NCI-H146 (cell line): Measurements from ENCODE around the gene SKOR1.

ENCODE experiments used
- DNase-seq: peaks from one replicate; lab custom pipeline; 2025; lab: John Stamatoyannopoulos, UW

Gene SKOR1, protein sequence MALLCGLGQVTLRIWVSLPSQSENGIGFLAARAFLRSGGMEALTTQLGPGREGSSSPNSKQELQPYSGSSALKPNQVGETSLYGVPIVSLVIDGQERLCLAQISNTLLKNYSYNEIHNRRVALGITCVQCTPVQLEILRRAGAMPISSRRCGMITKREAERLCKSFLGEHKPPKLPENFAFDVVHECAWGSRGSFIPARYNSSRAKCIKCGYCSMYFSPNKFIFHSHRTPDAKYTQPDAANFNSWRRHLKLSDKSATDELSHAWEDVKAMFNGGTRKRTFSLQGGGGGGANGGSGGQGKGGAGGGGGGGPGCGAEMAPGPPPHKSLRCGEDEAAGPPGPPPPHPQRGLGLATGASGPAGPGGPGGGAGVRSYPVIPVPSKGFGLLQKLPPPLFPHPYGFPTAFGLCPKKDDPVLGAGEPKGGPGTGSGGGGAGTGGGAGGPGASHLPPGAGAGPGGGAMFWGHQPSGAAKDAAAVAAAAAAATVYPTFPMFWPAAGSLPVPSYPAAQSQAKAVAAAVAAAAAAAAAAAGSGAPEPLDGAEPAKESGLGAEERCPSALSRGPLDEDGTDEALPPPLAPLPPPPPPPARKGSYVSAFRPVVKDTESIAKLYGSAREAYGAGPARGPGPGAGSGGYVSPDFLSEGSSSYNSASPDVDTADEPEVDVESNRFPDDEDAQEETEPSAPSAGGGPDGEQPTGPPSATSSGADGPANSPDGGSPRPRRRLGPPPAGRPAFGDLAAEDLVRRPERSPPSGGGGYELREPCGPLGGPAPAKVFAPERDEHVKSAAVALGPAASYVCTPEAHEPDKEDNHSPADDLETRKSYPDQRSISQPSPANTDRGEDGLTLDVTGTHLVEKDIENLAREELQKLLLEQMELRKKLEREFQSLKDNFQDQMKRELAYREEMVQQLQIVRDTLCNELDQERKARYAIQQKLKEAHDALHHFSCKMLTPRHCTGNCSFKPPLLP

DNA sequence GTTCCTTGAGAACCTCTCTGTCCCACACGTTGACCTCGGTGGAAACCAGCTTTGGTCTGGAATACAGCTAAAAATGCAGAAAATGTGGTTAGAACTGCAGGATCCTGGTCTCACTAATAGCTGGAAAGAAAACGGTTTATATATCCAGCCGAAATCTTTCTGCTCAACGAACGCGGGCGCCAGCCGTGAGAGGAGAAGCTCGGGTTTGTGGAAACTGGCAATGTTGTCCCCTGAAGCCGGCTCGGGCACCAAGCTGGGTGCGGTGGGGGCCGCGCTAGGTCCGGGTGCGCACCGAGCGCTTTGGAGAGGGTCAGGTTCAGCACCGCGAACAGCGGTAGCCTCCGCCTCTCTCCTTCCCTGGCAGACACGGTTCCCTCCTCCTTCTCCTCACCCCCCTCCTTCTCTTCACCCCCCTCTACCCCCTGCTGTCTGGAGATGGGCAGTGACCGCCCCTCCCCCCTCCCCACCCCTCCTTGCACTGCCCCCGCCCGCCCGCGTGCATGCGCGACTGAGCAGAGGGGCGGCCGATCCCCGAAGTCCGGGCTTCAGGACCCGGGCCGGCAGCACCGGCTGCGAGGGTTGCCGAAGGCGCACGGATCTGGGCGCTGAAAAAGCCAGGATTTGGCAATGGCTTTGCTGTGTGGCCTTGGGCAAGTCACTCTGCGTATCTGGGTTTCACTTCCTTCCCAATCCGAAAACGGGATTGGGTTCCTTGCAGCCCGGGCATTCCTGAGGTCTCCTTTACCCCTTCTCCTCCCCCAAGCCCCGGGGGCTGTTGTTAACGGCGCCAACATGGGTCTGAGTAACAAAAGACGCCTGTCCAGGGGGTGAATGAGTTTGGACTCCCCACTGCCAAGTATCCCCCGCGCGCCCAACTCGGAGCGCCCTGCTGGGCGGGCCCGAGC lies at the start of gene SKOR1:
Gene SKOR1, plus strand, starts transcription at position 534 of the 905 bp plus-strand sequence. Its CDS starts 94 bp downstream, at position 628.
- DNase-seq, result no peak

DNA sequence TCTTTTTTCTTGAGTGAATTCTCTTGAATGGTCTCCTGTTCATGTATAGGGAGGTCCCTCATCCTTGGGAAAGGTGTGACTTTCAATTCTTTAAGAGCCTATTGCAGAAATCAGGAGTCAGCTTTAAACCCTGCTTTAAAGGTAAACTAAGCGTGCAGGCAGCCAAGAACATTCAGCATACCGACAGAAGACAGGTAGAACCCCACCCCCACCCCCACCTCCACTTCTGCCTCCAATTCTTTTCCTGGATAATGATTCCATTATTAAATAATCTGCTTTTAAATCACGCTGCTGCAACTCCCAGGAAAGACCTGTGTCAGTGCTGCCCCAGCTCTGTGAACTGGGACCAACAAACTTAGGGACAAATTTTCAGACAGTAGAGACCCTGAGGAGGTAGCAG lies 49.3 kb upstream of the SKOR1 start:
- no peak for DNase-seq

DNA sequence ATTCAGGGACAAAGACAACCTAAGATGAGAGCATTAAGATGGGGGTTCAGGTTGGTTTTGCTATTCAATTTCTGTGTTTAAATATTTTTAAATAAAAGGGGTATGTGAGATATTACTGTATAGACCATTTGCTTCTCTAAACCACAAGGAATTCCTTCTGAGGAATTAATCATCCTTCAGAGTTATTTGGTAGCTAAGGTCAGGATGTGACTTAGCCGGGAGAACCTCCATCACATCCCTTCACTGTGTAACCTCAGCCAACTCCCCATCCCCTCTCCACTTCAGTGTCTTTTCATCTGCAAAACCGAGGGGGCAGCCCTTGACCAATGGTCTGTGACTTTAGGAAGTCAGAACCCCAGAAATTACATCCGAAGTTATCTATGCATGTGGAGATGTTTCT lies 48.7 kb upstream of the SKOR1 start:
- DNase-seq, result no peak

DNA sequence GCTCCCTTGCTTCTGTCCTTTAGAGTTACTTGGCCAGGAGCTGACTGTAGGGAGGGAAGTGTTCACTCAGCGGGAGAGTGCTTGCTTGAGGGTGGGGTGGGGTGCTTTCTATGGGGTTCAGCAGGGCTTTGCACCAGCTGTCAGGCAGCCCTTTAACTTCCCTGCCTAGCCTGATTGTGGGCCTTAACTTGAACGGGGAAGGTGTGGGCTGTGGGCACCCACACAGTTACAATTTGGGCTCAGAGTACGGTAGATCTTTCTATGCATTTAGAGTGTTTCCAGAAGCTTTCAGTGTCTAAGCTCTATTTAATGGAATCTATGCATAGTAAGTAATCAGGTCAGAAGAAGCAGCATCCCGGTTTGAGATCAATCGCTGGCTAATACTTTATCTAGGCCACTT lies 48.2 kb upstream of the SKOR1 start:
- no peak for DNase-seq

DNA sequence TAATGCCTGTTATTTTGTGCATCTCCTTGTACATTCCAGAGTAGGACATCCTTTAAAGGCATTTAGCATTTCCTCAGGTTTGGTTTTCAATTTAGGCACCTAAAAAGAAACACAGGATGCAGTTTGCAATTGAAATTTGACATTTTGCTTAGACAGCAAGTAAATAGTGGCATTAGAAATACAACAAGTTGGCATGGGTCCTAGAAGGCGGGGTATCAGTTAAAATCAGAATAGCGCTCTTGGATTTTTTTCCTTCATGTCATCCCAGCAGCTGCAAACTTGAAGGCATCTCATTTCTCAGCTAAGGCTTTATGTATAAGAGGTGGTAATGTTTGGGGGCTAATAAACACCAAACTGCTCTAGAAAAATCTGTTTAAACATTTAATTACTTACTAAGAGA lies 47.5 kb upstream of the SKOR1 start:
- DNase-seq, result no peak

DNA sequence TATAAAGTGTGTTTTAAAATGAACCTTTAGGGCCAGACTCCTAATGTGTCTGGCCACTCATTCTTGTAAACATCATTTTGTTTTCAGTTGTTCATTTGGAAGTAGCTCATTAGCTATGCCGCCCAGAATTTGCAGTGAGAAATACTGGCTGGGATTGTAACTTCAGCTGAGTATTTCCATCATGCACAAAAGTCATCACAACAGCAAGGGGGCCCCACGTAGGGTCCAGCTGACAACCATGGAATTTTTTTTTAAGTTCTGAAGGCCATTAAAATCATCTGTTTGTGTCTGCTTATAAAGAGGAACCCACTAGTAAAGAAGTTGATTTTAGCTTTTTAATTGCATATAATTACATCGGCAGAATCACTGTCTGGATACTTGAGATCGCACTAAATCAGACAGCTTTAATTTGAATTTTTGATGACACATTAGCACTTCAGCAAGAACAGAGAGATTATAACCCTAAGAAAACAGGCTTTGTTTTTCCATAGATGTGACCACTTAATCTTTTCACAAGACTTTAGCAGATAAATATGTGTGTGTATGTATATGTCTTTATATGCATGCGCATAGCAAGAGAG lies 46.3 kb upstream of the SKOR1 start:
- no peak for DNase-seq

DNA sequence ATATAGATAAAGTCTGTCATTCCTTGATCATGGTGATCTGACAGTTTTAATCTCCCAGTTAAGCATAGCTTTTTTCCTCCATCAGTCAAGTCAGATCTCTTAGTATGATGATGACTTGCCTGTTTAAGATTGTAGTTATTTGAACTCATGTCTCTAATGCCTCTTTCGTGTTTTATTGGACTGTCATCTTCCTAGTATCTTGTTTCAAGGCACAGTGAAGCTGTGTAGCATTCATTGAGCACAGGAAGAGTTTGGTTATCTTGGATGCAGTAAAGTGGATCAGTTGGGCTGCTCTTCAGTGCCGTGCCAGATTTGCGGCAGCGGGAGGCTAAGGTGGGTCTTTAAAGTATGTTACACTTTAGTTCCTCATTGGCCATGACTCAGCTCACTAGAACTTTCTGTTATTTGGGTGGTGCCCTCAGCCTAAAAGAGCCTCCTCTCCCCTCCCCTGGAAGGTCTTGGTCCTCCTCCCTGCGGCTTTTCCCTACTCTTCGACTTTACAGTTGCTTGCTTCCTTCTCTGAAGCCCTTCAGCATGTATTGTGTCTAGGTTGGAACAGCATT lies 45.7 kb upstream of the SKOR1 start:
- DNase-seq, result no peak

DNA sequence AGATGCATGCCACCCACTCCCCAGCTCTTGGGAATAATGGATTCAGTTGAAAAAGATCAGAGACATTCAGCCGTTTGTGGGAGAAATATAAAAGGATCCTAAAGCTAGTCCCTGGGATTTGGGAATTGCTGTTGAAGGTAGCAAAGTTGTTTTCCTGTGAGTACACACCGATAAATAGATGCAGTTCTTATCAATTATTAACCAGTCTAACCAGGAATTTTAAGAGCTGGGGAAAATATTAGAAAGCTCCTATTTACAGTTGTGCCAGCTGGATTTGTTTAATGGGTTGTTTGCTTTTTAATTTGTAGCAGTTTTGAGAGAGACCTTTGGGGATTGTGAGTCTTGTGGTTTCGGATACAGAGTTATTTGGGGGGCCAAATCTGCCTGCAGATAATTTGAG lies 44.2 kb upstream of the SKOR1 start:
- DNase-seq, result no peak

DNA sequence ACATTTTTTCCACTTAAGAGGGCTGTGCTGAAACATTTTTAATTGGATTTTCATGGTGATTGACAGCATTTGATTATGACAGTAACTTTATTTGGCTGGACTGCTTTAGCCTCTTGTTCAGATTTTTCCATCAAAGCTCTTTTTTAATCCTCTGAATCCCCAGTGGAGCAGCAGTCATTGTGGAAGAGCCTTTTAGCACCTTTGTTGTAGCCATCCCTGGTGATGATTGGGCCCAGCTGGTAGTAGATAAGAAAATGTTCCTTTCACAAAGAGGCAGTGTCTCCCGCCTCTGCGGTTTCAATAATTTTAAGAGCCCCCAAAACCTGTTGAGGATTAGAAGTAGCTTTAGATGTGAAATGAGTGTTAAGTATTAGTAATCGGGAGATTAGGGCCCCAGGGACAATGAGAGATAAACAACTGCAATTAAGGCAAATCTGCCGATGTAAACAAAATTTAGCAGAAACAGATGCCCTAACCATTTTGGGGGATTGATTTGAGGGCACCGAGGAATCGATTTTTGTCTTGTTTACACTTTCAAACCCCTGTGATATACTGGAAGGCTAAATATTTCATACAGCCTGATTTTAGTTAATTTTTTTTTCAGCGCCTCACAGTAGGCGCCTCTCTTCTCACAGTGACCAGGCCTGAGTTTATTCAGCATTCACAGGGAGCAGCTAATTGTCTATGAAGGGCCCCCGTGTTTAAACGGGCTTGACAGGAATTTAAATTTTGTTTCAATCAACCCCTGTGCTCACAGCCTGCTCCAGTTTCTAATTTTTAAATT lies 43.2 kb upstream of the SKOR1 start:
- DNase-seq, result peak; percentile 67

DNA sequence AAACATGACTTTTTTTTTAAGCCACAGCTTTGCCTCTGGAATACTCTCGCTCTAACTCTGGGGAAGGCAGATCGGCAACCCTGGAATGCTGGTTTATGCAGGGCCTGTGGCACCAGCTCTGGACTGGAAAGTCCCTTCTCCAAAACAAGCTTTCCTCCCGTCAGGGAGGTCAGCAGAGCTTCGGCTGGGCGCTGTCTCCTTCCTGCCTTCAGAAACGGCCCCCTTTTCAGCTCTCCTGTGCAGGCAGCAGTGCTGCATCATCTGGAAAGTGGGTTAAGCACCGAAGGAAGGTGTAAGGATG lies 42.7 kb upstream of the SKOR1 start:
- peak; percentile 47 for DNase-seq

DNA sequence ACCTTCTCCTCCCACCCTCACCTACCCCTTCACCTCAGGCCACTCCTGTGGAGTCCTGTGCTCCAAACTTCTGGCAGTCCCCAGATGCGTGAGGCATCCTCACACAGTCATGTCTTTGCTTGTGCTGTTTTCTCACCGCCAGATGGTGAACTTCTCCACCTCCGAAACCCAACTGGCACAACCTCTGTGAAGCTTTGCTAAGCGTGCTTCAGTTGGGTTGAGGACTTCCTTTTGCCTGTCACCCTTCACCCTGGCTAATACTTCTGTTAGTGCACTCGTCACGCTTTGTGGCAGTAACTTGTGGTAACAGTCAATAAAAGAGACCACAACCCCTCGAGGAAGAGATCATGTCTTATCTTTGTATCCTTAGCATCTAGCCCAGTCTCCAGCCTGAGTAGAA lies 42.0 kb upstream of the SKOR1 start:
- no peak for DNase-seq

DNA sequence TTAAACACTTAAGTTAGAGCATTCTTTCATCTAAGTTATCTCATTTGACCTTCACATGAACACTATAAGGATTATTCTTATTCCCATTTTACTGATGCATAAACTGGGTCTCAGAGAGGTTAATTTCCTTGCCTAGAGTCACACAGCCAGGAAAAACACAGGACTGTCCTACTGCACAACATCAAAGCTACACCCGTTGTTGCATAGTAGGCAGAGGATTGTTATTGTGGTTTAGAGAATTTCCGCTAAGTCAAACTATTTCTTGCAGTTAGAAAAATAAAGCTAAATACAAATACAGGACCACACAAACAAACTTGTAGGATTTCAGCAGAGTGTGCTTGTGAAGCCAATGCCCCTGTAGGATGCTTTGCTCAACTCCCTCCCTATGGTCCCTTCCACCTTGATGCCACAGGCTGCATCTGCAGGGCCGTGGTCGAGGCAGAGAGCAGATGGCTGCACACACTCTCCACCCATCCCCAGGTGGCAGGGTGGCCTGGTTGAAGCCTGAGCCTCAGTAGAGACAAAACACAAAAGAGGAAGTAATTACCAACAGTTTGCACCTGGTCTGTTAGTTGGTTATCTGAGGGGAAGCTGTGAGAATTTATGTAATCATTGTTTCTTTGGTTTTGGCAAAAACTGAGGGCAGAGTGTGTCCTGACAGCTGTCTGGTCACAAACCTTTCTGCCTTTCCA lies 41.1 kb upstream of the SKOR1 start:
- peak; percentile 83 for DNase-seq

DNA sequence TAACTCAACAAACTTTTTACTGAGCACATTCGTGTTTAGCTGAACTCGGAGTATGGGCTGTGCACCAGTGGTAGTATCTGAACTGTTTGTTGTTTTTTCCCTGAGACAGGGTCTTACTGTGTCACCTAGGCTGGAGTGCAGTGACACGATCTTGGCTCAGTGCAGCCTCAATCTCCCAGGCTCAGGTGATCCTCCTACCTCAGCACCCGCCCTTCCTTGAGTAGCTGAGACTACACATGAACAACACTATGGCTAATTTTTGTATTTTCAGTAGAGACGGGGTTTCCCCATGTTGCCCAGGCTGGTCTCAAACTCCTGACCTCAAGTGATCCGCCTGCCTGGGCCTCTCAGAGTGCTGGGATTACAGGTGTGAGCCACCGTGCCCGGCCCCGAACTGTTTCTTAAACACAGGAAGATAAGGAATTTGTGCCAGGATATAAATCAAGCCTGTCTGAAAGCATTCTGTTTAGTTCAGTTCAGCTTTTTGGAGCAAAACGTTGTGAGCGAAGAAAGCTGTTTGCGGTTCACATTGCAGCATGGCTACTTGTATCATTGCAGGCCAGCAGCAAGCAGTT lies 40.4 kb upstream of the SKOR1 start:
- no peak for DNase-seq

DNA sequence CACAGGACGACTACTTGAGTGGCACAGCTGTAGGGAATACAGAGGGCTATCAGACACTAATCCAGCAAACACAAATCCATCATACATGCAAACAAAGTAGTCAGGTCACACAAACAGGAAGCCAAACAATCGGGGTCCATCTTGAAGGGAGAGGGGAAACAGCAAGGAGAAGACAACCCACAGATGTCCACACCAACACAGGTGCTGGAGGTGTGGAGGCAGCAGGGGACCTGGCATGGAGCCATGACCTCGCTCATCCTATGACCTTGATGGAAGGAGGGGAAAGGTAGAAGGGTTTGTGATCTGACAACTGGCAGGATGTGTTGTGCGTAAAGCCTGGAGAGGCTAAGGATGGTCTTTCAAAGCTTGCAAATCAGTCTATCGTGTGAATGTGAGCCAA lies 39.9 kb upstream of the SKOR1 start:
- peak; percentile 71 for DNase-seq

DNA sequence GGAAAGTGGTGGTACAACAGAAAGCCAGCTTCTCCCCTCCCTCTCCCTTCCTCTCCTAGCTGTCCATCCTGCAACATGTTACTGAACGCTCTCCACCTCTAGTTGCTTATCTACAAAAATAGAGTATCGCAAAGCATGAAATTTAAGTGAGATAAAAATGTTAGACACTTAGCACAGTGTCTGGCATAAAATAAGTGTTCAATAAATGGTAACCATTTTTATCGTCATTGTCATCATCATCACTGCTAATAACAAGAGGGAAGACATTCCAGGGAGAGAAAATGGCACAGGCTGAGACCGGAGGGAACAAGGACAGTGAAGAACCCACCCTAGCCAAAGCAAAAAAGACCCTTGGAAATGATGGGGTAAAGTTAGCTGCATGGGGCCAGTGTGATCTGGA lies 38.7 kb upstream of the SKOR1 start:
- no peak for DNase-seq

DNA sequence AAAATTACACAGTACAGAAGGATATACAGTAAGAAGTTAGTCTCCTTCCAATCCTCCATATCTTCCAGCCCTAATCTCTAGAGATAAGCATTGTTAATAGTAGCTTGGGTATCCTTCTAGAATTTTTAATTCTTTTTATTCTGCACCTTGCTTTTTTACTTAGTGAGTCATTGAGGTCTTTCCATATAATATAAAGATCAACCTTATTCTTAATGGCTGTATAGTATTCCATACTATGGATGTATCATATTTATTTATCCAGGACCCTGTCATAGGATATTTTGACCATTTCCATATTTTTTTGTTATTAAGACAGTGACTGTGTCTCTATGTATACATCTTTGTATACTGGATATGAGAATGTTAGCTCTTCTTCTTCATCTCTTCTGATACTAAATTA lies 36.3 kb upstream of the SKOR1 start:
- no peak for DNase-seq

DNA sequence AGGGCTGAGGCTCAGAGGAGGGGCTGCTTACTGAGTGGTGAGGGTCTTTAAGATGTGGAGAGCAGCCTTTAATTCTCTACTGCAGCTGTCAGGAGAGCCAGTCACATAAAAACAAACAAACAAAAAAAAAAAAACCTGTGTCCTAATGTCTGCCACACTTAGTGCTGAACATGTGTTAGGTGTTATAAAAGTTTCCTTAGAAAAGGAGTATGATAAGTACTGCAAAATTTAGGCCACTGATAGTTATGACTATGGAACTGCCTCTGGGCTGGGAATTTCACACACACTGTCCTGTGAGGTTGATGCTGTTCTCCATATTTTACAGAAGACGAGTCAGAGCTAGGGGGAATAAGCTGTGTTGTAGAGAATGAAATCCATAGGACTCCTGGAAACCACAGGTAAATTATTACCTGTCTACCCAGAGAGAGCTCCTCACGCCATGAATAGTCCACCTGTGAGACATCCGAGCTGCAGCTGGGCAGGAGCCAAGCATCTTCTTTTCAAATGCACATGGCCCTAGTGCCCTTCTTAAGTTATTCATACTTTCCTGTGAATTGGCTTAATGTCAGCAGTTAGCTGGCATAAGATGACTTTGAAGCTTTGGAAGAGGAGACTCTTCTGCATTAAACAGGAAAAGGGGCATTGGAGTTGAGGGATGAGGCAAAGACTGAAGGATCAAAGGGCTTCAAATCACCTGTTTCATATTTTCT lies 34.5 kb upstream of the SKOR1 start:
- DNase-seq, result peak; percentile 66

DNA sequence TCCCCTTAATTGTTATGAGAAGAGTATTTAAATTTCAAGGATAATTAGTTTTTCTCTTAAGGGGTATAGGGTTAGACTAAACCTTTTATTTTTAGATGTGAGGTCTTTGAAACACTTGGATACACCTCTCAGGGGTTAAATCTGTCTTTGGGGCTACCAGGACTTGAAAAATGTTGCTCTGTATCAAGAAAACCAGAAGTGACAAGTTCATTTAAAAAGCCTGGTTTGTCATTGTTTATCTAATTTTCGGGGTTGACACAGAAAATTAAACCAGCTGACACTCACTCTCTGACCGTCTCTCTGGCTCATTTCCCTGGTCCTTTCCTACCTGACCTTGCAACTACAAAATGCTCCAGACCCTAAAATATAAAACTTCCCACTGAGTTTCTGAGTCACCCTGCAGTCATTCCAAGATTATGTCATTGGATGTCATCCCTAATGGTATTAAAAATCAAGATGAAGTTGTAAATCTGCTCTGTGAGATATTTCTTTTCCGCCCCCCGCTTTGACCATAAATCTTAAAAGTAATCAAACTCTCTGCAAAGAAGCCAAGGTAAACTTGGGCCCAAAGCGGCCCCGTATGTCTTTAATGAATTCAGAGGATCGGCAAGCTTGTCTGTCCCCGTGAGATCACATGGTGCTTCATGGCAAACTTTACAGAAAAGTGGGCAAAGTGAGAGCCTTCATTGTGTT lies 32.9 kb upstream of the SKOR1 start:
- DNase-seq, result no peak
